Trophoblast cell (in vitro differentiated cells and primary cell): Measurements from ENCODE around the gene CNIH1.
"Not testable (repeated sequence)": the region's sequence is repeated elsewhere in the genome, so short reads cannot be mapped to it uniquely, and the experiment has no call there.

Source experiments
- DNase-seq, 2 donors: peaks; one replicate each; pipeline ENCODE4 v3.0.0-alpha.2; 2016
- H2AFZ ChIP-seq: 2 replicates; pipeline ENCODE4 v1.6.1; 2013; ENCODE audit warnings: low read length, moderate library complexity, mild to moderate bottlenecking; ENCODE audit not compliant: insufficient read depth, poor library complexity
- H2AK5ac ChIP-seq: 2 replicates; pipeline ENCODE4 v1.6.1; 2013; ENCODE audit warnings: mild to moderate bottlenecking, low read length
- H2BK120ac ChIP-seq: 2 replicates; pipeline ENCODE4 v1.6.1; 2013; ENCODE audit warnings: low read length, mild to moderate bottlenecking, moderate library complexity; ENCODE audit not compliant: insufficient read depth, poor library complexity
- H2BK12ac ChIP-seq: 2 replicates; pipeline ENCODE4 v1.6.1; 2013; ENCODE audit warnings: mild to moderate bottlenecking, low read length, moderate library complexity
- H2BK5ac ChIP-seq: 2 replicates; pipeline ENCODE4 v1.6.1; 2013; ENCODE audit warnings: low read length, low read depth, moderate library complexity, mild to moderate bottlenecking; ENCODE audit not compliant: poor library complexity
- H3K14ac ChIP-seq: 2 replicates; pipeline ENCODE4 v1.6.1; 2013; ENCODE audit warnings: mild to moderate bottlenecking, low read length
- H3K18ac ChIP-seq: 2 replicates; pipeline ENCODE4 v1.6.1; 2013; ENCODE audit warnings: mild to moderate bottlenecking, low read length
- H3K23ac ChIP-seq: 2 replicates; pipeline ENCODE4 v1.6.1; 2013; ENCODE audit warnings: low read length
- H3K27ac ChIP-seq: 2 replicates; pipeline ENCODE4 v1.5.1; 2013; ENCODE audit warnings: low read depth, mild to moderate bottlenecking, inconsistent platforms, low read length, moderate library complexity
- H3K27me3 ChIP-seq: 2 replicates; pipeline ENCODE4 v1.6.1; 2013; ENCODE audit warnings: inconsistent platforms, mild to moderate bottlenecking, low read length, moderate library complexity; ENCODE audit not compliant: insufficient read depth
- H3K36me3 ChIP-seq, 2 experiments: 1 replicate in 1 of 2; 2 replicates in 1 of 2; pipeline ENCODE4 v1.6.1; 2013; ENCODE audit warnings: low read length in 2 of 2, mild to moderate bottlenecking in 2 of 2, moderate library complexity in 1 of 2; ENCODE audit not compliant: insufficient read depth in 2 of 2, control insufficient read depth in 1 of 2
- H3K4ac ChIP-seq: 2 replicates; pipeline ENCODE4 v1.6.1; 2013; ENCODE audit warnings: low read depth, mild to moderate bottlenecking, low read length, moderate library complexity
- H3K4me1 ChIP-seq, 2 experiments: 1 replicate in 1 of 2; 2 replicates in 1 of 2; pipeline ENCODE4 v1.6.1; 2013; ENCODE audit warnings: low read length in 2 of 2, mild to moderate bottlenecking in 2 of 2, moderate library complexity in 1 of 2; ENCODE audit not compliant: insufficient read depth in 2 of 2, control insufficient read depth in 1 of 2
- H3K4me2 ChIP-seq: 2 replicates; pipeline ENCODE4 v1.6.1; 2013; ENCODE audit warnings: inconsistent platforms, mild to moderate bottlenecking, low read length, moderate library complexity
- H3K4me3 ChIP-seq: 2 replicates; pipeline ENCODE4 v1.5.1; 2013; ENCODE audit warnings: mild to moderate bottlenecking, low read depth, low read length, inconsistent platforms
- H3K79me1 ChIP-seq: one replicate; pipeline ENCODE4 v1.6.1; 2013; ENCODE audit warnings: low read length
- H3K79me2 ChIP-seq: 2 replicates; pipeline ENCODE4 v1.6.1; 2013; ENCODE audit warnings: low read length, mild to moderate bottlenecking; ENCODE audit not compliant: control insufficient read depth, insufficient read depth, poor library complexity
- H3K9ac ChIP-seq: 2 replicates; pipeline ENCODE4 v1.6.1; 2013; ENCODE audit warnings: mild to moderate bottlenecking, low read length
- H3K9me3 ChIP-seq: 2 replicates; pipeline ENCODE4 v1.6.1; 2013; ENCODE audit warnings: low read depth, mild to moderate bottlenecking, control low read depth, inconsistent platforms, low read length; ENCODE audit not compliant: insufficient read depth
- H4K12ac ChIP-seq: 2 replicates; pipeline ENCODE4 v1.6.1; 2013; ENCODE audit warnings: low read depth, mild to moderate bottlenecking, low read length, moderate library complexity
- H4K8ac ChIP-seq: 2 replicates; pipeline ENCODE4 v1.6.1; 2013; ENCODE audit warnings: low read depth, mild to moderate bottlenecking, low read length, moderate library complexity
- H4K91ac ChIP-seq: one replicate; pipeline ENCODE4 v1.6.1; 2013; ENCODE audit warnings: low read depth, mild to moderate bottlenecking, low read length, moderate library complexity
- WGBS: extraction: QIAGEN DNeasy Blood & Tissue Kit; methylation state at CpG from one replicate; pipeline ENCODE4 v1.1.7; 2013; ENCODE audit warnings: missing lambda C conversion rate; ENCODE audit not compliant: insufficient read length, insufficient coverage; ENCODE audit errors: extremely low coverage; 5-methylcytosine and 5-hydroxymethylcytosine counted together

The CNIH1 gene

GRCh38 chr14:54457609-54457996 is 16.4 kb upstream of the CNIH1 start:
- WGBS, result no CpG with 5 or more reads among the region's 3 CpGs

GRCh38 chr14:54456820-54457608 is 15.8 kb upstream of the CNIH1 start:
- not testable (repeated sequence) for H3K79me2 ChIP-seq, H3K27ac ChIP-seq, H2BK5ac ChIP-seq, H3K36me3 ChIP-seq, H3K14ac ChIP-seq, H4K8ac ChIP-seq, H3K27me3 ChIP-seq, H3K4me3 ChIP-seq, H3K9me3 ChIP-seq, H2AFZ ChIP-seq, H3K9ac ChIP-seq, H3K79me1 ChIP-seq, H3K4me1 ChIP-seq, H4K12ac ChIP-seq, H2BK120ac ChIP-seq, H4K91ac ChIP-seq, H3K4ac ChIP-seq, H3K23ac ChIP-seq, H3K18ac ChIP-seq, H3K4me2 ChIP-seq, H2BK12ac ChIP-seq, H2AK5ac ChIP-seq, DNase-seq
- WGBS, result no CpG with 5 or more reads among the region's 1 CpG

More at GRCh38 chr14:54457609-54457996, 16.4 kb upstream of the CNIH1 start:
- H4K8ac ChIP-seq, result no peak overlapping the region
- no peak overlapping the region for H2AK5ac ChIP-seq
- no peaks in the 10 kb centered on the region for H3K27me3 ChIP-seq
- H2AFZ ChIP-seq, result no peak overlapping the region
- H2BK5ac ChIP-seq, result no peak overlapping the region
- H3K23ac ChIP-seq, result no peak overlapping the region
- peaks cover 9% of the 10 kb centered on the region for H3K9me3 ChIP-seq
- H3K4ac ChIP-seq, result no peak overlapping the region
- no peak overlapping the region for H4K91ac ChIP-seq
- H3K36me3 ChIP-seq, result no peaks in the 10 kb centered on the region
- no peaks in the 10 kb centered on the region for H3K4me1 ChIP-seq
- H3K79me1 ChIP-seq, result no peaks in the 10 kb centered on the region
- no peaks in the 10 kb centered on the region for H3K79me2 ChIP-seq
- H3K4me3 ChIP-seq, result no peak overlapping the region
- H2BK120ac ChIP-seq, result no peak overlapping the region
- no peak overlapping the region for H3K18ac ChIP-seq
- H3K9ac ChIP-seq, result no peak overlapping the region
- no peak overlapping the region for H3K4me2 ChIP-seq
- no peak overlapping the region for H3K14ac ChIP-seq
- H3K27ac ChIP-seq, result no peak overlapping the region
- H2BK12ac ChIP-seq, result no peak overlapping the region
- H4K12ac ChIP-seq, result no peak overlapping the region
- DNase-seq, result no peak

GRCh38 chr14:54455363-54455762 is 14.2 kb upstream of the CNIH1 start:
- H3K27ac ChIP-seq, result no peak overlapping the region
- WGBS, result no CpG with 5 or more reads among the region's 1 CpG
- H3K4me1 ChIP-seq, result no peaks in the 10 kb centered on the region
- H3K9ac ChIP-seq, result no peak overlapping the region
- H3K23ac ChIP-seq, result no peak overlapping the region
- no peak for DNase-seq
- H3K4me2 ChIP-seq, result no peak overlapping the region
- no peak overlapping the region for H2AFZ ChIP-seq
- no peak overlapping the region for H3K18ac ChIP-seq
- no peaks in the 10 kb centered on the region for H3K79me1 ChIP-seq
- H4K8ac ChIP-seq, result no peak overlapping the region
- H3K9me3 ChIP-seq, result peaks cover 9% of the 10 kb centered on the region
- no peaks in the 10 kb centered on the region for H3K36me3 ChIP-seq
- no peak overlapping the region for H2AK5ac ChIP-seq
- H2BK120ac ChIP-seq, result no peak overlapping the region
- no peak overlapping the region for H4K12ac ChIP-seq
- H3K27me3 ChIP-seq, result no peaks in the 10 kb centered on the region
- no peak overlapping the region for H4K91ac ChIP-seq
- no peak overlapping the region for H2BK12ac ChIP-seq
- no peak overlapping the region for H3K4ac ChIP-seq
- H3K4me3 ChIP-seq, result no peak overlapping the region
- no peak overlapping the region for H3K14ac ChIP-seq
- no peaks in the 10 kb centered on the region for H3K79me2 ChIP-seq
- no peak overlapping the region for H2BK5ac ChIP-seq

GRCh38 chr14:54453990-54454389 is 12.8 kb upstream of the CNIH1 start:
- not testable (repeated sequence) for H4K8ac ChIP-seq, H3K4me3 ChIP-seq, DNase-seq, H3K14ac ChIP-seq, H3K18ac ChIP-seq, H2BK5ac ChIP-seq, H3K4me1 ChIP-seq, H4K12ac ChIP-seq, H3K27me3 ChIP-seq, H3K27ac ChIP-seq, H4K91ac ChIP-seq, H3K4ac ChIP-seq, H2BK120ac ChIP-seq, H2AFZ ChIP-seq, H3K79me2 ChIP-seq, H3K79me1 ChIP-seq, H2BK12ac ChIP-seq, H3K9ac ChIP-seq, H3K9me3 ChIP-seq, H3K23ac ChIP-seq, H3K4me2 ChIP-seq, H2AK5ac ChIP-seq, H3K36me3 ChIP-seq
- WGBS, result no CpG with 5 or more reads among the region's 5 CpGs
